GM12865 (cell line): ENCODE results near the gene RABGAP1.
"Not testable (repeated sequence)": the region's sequence is repeated elsewhere in the genome, so short reads cannot be mapped to it uniquely, and the experiment has no call there.

Experiments used
- DNase-seq: peaks from one replicate; pipeline ENCODE4 v3.0.0; 2010; ENCODE audit warnings: low read depth
- H3K4me3 ChIP-seq: 2 replicates; pipeline ENCODE4 v1.5.1; 2011; ENCODE audit warnings: mild to moderate bottlenecking, low read depth, low read length, control low read depth
- TF ChIP-seq, protein P1 (sequence below): IDR thresholded peaks from 2 replicates; pipeline ENCODE4 v1.5.1; 2011; ENCODE audit warnings: low read length, control low read depth, low read depth, inconsistent platforms; ENCODE audit not compliant: insufficient read depth; ENCODE audit errors: missing control alignments

Gene RABGAP1

DNA sequence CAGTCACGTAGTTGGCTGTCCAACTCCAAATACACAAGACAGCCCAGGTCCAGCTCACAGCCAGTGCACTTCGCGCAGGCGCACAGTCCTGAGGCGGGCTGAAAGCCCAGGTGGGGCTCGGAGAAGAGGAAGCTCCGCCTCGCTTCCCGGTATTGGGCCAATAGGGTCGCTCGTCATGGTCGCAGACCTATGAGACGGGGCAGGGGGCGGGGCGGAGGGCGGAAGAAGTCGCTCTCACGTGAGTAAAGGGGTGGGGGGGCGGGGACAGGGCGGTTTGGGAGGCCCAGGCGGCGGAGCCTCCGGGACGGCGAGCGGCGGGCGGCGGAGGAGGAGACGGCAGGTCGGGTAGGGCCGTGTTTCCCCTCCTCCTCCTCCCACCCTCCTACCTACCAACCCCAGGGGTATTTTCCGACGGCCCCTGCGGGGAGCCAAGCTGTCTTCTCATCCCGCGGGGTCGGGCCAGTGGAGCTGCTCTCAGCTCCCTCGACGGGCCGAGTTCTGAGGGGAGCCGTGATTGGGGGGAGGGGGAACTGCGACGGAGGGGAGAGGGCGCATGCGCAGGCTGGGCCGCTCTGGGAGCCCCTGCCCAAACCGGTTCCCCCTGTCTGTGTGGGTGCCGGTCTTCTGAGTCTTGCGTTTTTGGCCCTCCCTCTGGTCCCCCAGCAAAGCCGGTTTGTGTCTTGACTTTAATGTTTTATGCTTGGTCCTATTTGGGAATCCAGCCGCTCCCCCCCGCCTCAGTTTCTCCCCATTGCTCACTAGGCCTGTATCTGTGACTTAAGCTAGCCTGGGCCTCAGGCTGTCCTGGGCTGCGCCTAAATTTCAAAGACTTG lies at the start of gene RABGAP1:
Gene RABGAP1 (plus strand): TSS at position 272 of the 833 bp plus-strand sequence. CDS start 16,040 bp downstream, outside the sequence.
- TF ChIP-seq, protein P1, sequence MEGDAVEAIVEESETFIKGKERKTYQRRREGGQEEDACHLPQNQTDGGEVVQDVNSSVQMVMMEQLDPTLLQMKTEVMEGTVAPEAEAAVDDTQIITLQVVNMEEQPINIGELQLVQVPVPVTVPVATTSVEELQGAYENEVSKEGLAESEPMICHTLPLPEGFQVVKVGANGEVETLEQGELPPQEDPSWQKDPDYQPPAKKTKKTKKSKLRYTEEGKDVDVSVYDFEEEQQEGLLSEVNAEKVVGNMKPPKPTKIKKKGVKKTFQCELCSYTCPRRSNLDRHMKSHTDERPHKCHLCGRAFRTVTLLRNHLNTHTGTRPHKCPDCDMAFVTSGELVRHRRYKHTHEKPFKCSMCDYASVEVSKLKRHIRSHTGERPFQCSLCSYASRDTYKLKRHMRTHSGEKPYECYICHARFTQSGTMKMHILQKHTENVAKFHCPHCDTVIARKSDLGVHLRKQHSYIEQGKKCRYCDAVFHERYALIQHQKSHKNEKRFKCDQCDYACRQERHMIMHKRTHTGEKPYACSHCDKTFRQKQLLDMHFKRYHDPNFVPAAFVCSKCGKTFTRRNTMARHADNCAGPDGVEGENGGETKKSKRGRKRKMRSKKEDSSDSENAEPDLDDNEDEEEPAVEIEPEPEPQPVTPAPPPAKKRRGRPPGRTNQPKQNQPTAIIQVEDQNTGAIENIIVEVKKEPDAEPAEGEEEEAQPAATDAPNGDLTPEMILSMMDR: no peak
- peak; percentile 99 for DNase-seq
- peak within 1 kb of the TSS; percentile 58 for H3K4me3 ChIP-seq

DNA sequence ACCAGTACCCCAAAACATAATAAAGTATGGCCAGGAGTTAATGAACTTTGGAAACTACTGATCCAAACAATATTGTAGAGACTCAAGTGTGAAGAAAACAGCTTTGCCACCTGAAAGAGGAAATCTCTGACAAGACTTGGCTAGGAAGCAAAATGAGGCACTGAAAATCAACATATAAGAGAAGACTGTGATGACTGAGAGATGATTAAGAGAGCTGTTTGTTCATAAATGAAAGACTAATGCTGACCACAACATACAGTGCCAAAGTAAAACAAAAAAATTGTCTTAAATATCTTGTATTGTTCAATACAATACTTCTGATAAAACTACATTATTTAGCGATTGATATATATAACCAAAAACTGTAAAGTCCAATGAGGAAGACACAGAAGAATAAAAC lies 42.9 kb upstream of the RABGAP1 start:
- TF ChIP-seq, protein P1: no peak
- no peak for DNase-seq
- H3K4me3 ChIP-seq: no peak overlapping the region

DNA sequence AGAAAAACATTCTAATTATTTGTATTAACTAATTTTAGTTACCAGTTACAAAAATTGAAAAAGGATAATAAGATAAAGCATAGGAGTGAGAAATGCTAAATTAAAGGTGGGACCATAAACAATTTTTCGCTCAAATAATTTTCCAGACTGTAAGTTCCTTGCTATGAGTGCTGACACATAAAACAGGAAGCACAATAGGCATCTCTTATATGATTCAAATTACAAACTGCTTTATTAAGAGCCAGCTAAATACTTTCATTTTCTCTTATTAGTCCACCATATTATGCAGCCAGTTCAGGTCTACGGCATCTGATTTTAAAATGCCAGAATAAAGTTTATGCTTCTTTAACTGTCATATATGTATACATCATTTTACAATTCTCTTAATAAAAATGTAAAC lies 40.0 kb upstream of the RABGAP1 start:
- H3K4me3 ChIP-seq: peak overlapping the region; percentile 48
- DNase-seq: peak; percentile 27
- TF ChIP-seq, protein P1: no peak

DNA sequence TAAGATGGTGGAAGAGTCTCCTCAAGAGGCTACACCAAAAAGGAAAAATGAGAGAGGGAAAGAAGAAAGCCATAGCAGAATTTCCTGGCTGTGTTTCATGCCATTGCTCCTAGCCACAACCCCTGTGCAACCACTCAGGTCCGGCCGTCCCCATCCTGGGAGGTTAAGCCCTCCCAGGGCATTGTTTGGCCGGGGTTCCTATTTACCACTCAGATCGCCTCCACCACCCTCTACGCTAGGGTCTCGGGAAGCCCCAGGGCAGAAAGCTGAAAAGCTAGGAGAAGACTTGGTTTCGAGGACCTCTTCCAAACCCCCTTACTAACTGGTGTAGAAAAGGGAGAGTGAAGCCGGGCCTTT lies 36.4 kb upstream of the RABGAP1 start:
- peak; percentile 63 for DNase-seq
- TF ChIP-seq, protein P1: no peak
- peak overlapping the region; percentile 84 for H3K4me3 ChIP-seq

DNA sequence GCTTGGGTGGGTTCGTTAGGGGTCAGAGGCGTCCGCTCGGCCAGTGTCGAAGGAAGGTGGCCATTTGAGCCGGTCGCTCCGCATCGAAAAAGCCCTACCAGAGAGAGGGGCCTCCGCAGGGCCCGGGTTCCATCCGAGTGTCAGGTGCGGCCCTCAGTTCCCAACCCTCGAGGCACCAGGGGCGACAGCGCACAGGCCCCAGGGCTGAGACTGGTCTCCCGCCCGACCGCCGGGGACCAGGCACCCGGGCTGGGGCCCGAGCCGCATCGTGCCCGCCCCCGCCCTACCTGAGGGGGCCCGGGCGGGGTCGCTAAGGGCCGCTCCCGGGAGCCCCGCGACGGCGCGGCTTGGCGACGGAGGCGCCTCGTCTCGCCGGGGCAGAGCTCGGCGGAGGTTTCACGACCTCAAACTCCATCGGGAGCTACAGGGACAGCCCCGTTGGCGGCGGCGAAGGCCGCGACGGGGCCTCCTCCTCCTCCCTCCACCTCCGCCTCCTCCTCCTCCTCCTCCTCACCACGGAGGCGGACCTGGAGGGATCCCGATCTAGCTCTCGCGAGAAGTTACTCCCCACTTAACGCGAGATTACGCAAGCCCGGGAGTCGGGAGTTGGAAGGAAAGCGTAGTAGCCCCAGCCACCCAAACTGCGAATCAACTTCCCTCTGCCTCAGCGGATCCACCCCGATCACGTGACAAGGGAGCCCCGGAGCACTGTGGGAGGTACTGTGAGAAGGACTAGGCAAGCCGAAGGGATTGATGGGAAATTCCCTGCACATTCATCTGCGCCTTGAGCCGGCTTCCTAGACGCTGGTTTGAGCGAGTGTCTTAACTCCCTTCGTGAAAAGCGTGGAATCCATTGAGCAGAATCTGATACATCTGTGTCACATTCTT lies 35.8 kb upstream of the RABGAP1 start, which contains the start of gene RC3H2:
Gene RC3H2 (minus strand): TSS at position 537 of the 888 bp plus-strand sequence. CDS start 7,850 bp downstream, outside the sequence.
- H3K4me3 ChIP-seq: peak within 1 kb of the TSS; percentile 84
- DNase-seq: peak; percentile 99
- TF ChIP-seq, protein P1: no peak

DNA sequence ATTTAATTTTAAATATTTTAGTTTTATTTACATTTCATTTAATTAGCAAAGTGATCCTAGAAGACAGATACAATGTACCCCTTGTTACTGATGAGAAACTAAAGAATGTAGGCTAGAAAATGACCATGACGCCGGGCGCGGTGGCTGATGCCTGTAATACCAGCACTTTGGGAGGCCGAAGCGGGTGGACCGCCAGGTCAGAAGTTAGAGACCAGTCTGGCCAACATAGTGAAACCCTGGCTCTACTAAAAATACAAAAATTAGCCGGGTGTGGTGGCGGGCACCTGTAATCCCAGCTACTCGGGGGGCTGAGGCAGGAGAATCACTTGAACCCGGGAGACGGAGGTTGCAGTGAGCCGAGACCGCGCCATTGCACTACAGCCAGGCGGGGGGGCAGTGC lies 34.7 kb upstream of the RABGAP1 start:
- not testable (repeated sequence) for H3K4me3 ChIP-seq, DNase-seq

DNA sequence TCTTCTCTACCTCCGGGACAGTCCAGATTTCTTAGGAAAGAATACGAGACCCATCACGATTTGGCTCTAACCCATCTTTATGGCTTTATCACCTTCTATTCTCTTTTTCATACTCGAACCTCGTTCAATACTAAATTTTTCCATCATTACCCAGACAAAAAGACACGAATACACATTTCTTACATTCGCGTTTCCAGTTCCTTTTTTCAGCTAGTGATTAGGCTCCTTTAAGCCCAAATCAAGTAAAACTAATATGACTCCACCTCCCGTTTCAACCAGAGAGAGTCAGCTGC lies 28.2 kb upstream of the RABGAP1 start:
- DNase-seq: no peak
- peak overlapping the region; percentile 94 for H3K4me3 ChIP-seq
- TF ChIP-seq, protein P1: no peak
